Caco-2 (cell line): ENCODE results near the gene PRPF31. TPM values are rescaled to one million over a fixed set of nuclear protein-coding genes. Genes with fewer than 3 reads are reported as not detected.

ENCODE experiments used
- BruUV-seq: library from RNA; stranded (reverse); fragments of 400-500 nt; replicated peaks from 2 replicates; lab custom pipeline; 2021; lab: Mats Ljungman, UMichigan
- CTCF ChIA-PET: fragments of 300-600 bp; sonication (Branson Sonifier 250); formaldehyde crosslinking; loops from one replicate; lab custom pipeline; 2022; ENCODE audit warnings: antibody characterized with exemption; lab: Charles Lee
- POLR2A ChIA-PET: fragments of 300-600 bp; sonication (Branson Sonifier 250); formaldehyde crosslinking; loops from one replicate; lab custom pipeline; 2022; ENCODE audit warnings: antibody characterized with exemption; lab: Charles Lee
- DNase-seq, 2 experiments: peaks; one replicate each; pipeline versions ENCODE4 v3.0.0 to v3.0.0-alpha.2; 2020 to 2022
- H3K27me3 ChIP-seq: replicated peaks from 2 replicates; pipeline ENCODE4 v1.6.0; 2011; ENCODE audit warnings: low read length; ENCODE audit not compliant: control insufficient read depth, insufficient read depth
- H3K36me3 ChIP-seq: 2 replicates; pipeline ENCODE4 v1.5.1; 2011; ENCODE audit warnings: low read length; ENCODE audit not compliant: control insufficient read depth, insufficient read depth
- H3K4me1 ChIP-seq: fragments of 250-450 bp; sonication (Bioruptor Pico); 2 replicates; pipeline ENCODE4 v1.5.1; 2020; ENCODE audit warnings: mild to moderate bottlenecking
- H3K4me3 ChIP-seq: 2 replicates; pipeline ENCODE4 v1.5.1; 2011; ENCODE audit warnings: low read depth, mild to moderate bottlenecking, control low read depth, low read length
- H3K9me3 ChIP-seq: fragments of 250-450 bp; sonication (Bioruptor Pico); 2 replicates; pipeline ENCODE4 v1.5.1; 2020; ENCODE audit warnings: mild to moderate bottlenecking, moderate library complexity
- H3K27ac Mint-ChIP-seq: one replicate; pipeline ENCODE4 v1.8.0; 2022; ENCODE audit warnings: mixed read lengths; ENCODE audit not compliant: unreplicated experiment
- H3K27me3 Mint-ChIP-seq: one replicate; pipeline ENCODE4 v1.8.0; 2022; ENCODE audit warnings: mixed read lengths; ENCODE audit not compliant: insufficient read depth, unreplicated experiment
- H3K36me3 Mint-ChIP-seq: one replicate; pipeline ENCODE4 v1.8.0; 2022; ENCODE audit warnings: mild to moderate bottlenecking, mixed read lengths; ENCODE audit not compliant: insufficient read depth, unreplicated experiment
- H3K4me1 Mint-ChIP-seq: one replicate; pipeline ENCODE4 v1.8.0; 2022; ENCODE audit warnings: low read depth, mixed read lengths; ENCODE audit not compliant: unreplicated experiment
- H3K4me3 Mint-ChIP-seq: one replicate; pipeline ENCODE4 v1.8.0; 2022; ENCODE audit warnings: mild to moderate bottlenecking, moderate library complexity, mixed read lengths; ENCODE audit not compliant: unreplicated experiment
- H3K9me3 Mint-ChIP-seq: one replicate; pipeline ENCODE4 v1.8.0; 2022; ENCODE audit warnings: mixed read lengths; ENCODE audit not compliant: unreplicated experiment
- intact Hi-C: fragments of 100-400 bp; cut with micrococcal nuclease; formaldehyde crosslinking; loops from one replicate; pipeline ENCODE4 v1.10.0; 2022; ENCODE audit not compliant: unreplicated experiment
- total RNA-seq: library from RNA; stranded (reverse); gene quantifications from 2 replicates; pipeline ENCODE4 v1.2.3, GENCODE V29; 2022
- TF ChIP-seq, protein P1 (sequence below), 2 experiments: fragments of 200-600 bp in 1 of 2; IDR thresholded peaks; 1 replicate in 1 of 2; 2 replicates in 1 of 2; pipeline versions ENCODE4 v1.5.1 to v1.8.0; 2011 to 2022; ENCODE audit warnings: antibody characterized with exemption in 1 of 2, control low read depth in 1 of 2, inconsistent platforms in 1 of 2, low read depth in 1 of 2, low read length in 1 of 2, mild to moderate bottlenecking in 1 of 2, moderate library complexity in 1 of 2; ENCODE audit not compliant: insufficient read depth in 1 of 2, severe bottlenecking in 1 of 2, unreplicated experiment in 1 of 2

Gene PRPF31
- total RNA-seq, 1 experiment from 2014 or later = 99.0 TPM

DNA sequence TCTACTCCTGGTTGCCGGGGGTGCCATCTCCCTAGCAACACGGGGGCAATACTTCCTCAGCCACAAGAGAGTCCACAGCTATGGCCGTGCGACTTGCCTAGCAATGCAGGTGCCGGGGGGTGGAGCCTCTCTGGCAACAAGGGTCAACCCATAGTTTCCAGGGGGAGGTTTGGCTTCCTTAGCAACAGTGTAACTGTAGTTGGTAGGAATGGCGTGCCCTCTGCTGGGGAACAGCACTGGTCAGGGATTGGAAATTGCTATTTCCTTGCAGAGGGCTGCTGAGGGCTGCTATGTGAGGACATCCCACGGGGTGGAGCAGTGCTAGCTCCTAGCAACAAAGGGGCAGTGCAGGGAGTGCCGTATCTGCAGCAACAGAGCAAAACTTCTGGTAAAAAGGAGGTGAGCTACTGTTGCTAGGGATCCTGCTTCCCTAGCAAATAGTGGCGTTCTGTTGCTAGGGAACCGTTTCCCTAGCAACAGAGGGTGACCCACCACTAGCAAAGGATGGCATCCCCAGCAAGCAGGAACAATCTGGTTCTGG is 64.4 kb downstream of the PRPF31 start:
- Histone ChIP-seq H3K9me3 (no peaks in the 10 kb centered on the region), H3K4me1 (no peaks in the 10 kb centered on the region), H3K27me3 (no peaks in the 10 kb centered on the region), H3K4me3 (no peak overlapping the region), H3K36me3 (peaks cover 2% of the 10 kb centered on the region; the same call in 1 of the 2 replicates)
- intact Hi-C loops = no loop called here
- Mint-ChIP-seq H3K27ac (peak overlapping the region; percentile 29), H3K4me1 (no peaks in the 10 kb centered on the region), H3K27me3 (no peaks in the 10 kb centered on the region), H3K4me3 (no peak overlapping the region), H3K9me3 (no peaks in the 10 kb centered on the region), H3K36me3 (peaks cover 36% of the 10 kb centered on the region)
- CTCF ChIA-PET = interaction anchor here (0.7 kb wide), 1 partner anchor 10 kb away, joined by 4 read pairs; the partner anchor contains the start of gene MBOAT7
- TF ChIP-seq, protein P1, sequence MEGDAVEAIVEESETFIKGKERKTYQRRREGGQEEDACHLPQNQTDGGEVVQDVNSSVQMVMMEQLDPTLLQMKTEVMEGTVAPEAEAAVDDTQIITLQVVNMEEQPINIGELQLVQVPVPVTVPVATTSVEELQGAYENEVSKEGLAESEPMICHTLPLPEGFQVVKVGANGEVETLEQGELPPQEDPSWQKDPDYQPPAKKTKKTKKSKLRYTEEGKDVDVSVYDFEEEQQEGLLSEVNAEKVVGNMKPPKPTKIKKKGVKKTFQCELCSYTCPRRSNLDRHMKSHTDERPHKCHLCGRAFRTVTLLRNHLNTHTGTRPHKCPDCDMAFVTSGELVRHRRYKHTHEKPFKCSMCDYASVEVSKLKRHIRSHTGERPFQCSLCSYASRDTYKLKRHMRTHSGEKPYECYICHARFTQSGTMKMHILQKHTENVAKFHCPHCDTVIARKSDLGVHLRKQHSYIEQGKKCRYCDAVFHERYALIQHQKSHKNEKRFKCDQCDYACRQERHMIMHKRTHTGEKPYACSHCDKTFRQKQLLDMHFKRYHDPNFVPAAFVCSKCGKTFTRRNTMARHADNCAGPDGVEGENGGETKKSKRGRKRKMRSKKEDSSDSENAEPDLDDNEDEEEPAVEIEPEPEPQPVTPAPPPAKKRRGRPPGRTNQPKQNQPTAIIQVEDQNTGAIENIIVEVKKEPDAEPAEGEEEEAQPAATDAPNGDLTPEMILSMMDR (IDR thresholded peaks at IDR 0.05; ENCODE audit: insufficient read depth in 1 of 2, low read depth in 1 of 2, low read length in 1 of 2, severe bottlenecking in 1 of 2, unreplicated experiment in 1 of 2) = peak in 1 of 2 experiments; percentile 20
- POLR2A ChIA-PET = interaction anchor here (1.1 kb wide), 1 partner anchor 9 kb away, joined by 6 read pairs; the partner anchor contains the start of gene MBOAT7
- DNase-seq = no peak
- no TSS peak for BruUV-seq

DNA sequence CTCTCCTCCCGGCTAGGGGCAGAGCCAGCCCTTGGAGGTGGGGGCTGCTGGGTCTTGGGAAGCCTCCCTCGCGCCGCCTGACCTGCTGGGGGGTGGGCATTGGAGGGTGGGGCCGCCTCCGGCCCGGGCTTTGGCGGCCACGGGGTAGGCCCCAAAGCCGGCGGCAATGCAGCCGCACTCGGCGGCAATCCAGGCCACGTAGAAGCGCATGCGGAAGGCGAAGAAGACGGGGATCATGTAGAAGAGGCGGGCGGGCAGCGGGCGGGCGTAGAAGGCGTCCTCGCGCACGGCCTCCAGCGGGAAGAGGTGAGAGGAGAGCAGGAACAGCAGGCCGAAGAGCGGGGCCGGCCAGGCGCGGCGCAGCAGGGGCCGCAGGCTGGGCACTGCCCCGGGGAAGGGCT is 65.1 kb downstream of the PRPF31 start:
- TF ChIP-seq, protein P1 (IDR thresholded peaks at IDR 0.05; ENCODE audit: insufficient read depth in 1 of 2, low read depth in 1 of 2, low read length in 1 of 2, severe bottlenecking in 1 of 2, unreplicated experiment in 1 of 2) = no peak
- intact Hi-C loops = no loop called here
- Mint-ChIP-seq H3K36me3 (peaks cover 37% of the 10 kb centered on the region), H3K4me3 (no peak overlapping the region), H3K27ac (no peak overlapping the region), H3K4me1 (no peaks in the 10 kb centered on the region), H3K27me3 (no peaks in the 10 kb centered on the region), H3K9me3 (no peaks in the 10 kb centered on the region)
- Histone ChIP-seq H3K36me3 (peaks cover 2% of the 10 kb centered on the region; the same call in 1 of the 2 replicates), H3K4me3 (no peak overlapping the region), H3K4me1 (no peaks in the 10 kb centered on the region), H3K27me3 (no peaks in the 10 kb centered on the region), H3K9me3 (no peaks in the 10 kb centered on the region)
- DNase-seq = no peak
- no TSS peak for BruUV-seq
- ChIA-PET CTCF (interaction anchor here (0.7 kb wide), 1 partner anchor 9 kb away, joined by 4 read pairs; the partner anchor contains the start of gene MBOAT7), POLR2A (interaction anchor here (1.1 kb wide), 1 partner anchor 9 kb away, joined by 6 read pairs; the partner anchor contains the start of gene MBOAT7)

Other genes with a start within 250 kb of the PRPF31 start
- gene MYADM, start 247.9 kb upstream of the PRPF31 start, total RNA-seq = 115 and 132 TPM in 2 replicates
- gene PRKCG, start 233.6 kb upstream of the PRPF31 start, total RNA-seq = 1.7 and 2.6 TPM in 2 replicates
- gene CACNG7, start 206.5 kb upstream of the PRPF31 start, total RNA-seq = not detected in 2 replicates
- 0.91 and 1.1 TPM in 2 replicates for gene CACNG8, start 152.8 kb upstream of the PRPF31 start, total RNA-seq
- gene CACNG6, start 124.1 kb upstream of the PRPF31 start, total RNA-seq = 1.4 and 1.6 TPM in 2 replicates
- not detected in 2 replicates for gene VSTM1, start 51.9 kb upstream of the PRPF31 start, total RNA-seq
- not detected in 2 replicates for gene TARM1, start 34.4 kb upstream of the PRPF31 start, total RNA-seq
- 0.23 TPM in 1 of 2 replicates, not detected in the other for gene OSCAR, start 15.0 kb upstream of the PRPF31 start, total RNA-seq
- gene NDUFA3, start 12.9 kb upstream of the PRPF31 start, total RNA-seq = 185 and 196 TPM in 2 replicates
- 23.0 and 26.0 TPM in 2 replicates for gene TFPT, start 97 bp upstream of the PRPF31 start, total RNA-seq
- gene CNOT3, start 22.0 kb downstream of the PRPF31 start, total RNA-seq = 77.7 and 82.1 TPM in 2 replicates
- 6.6 and 6.9 TPM in 2 replicates for gene LENG1, start 44.0 kb downstream of the PRPF31 start, total RNA-seq
- 38.9 and 45.9 TPM in 2 replicates for gene TMC4, start 57.4 kb downstream of the PRPF31 start, total RNA-seq
- 137 and 149 TPM in 2 replicates for gene MBOAT7, start 73.8 kb downstream of the PRPF31 start, total RNA-seq
- gene TSEN34, start 75.6 kb downstream of the PRPF31 start, total RNA-seq = 42.6 TPM in 2 replicates
- gene RPS9, start 85.1 kb downstream of the PRPF31 start, total RNA-seq = 1,040 and 1,045 TPM in 2 replicates
- not detected in 2 replicates for gene LILRB3, start 107.3 kb downstream of the PRPF31 start, total RNA-seq
- gene LILRA6, start 127.0 kb downstream of the PRPF31 start, total RNA-seq = not detected in 2 replicates
- not detected in 2 replicates for gene LILRB5, start 141.5 kb downstream of the PRPF31 start, total RNA-seq
- gene LILRB2, start 165.4 kb downstream of the PRPF31 start, total RNA-seq = not detected in 2 replicates
- gene LILRA5, start 197.4 kb downstream of the PRPF31 start, total RNA-seq = not detected in 2 replicates
- gene LILRA4, start 223.4 kb downstream of the PRPF31 start, total RNA-seq = not detected in 2 replicates
- gene LAIR1, start 249.2 kb downstream of the PRPF31 start, total RNA-seq = not detected in 2 replicates